Activated CD8-positive, alpha-beta memory T cell treated with anti-CD3 and anti-CD28 coated beads, Interleukin-2, amount 50 U/mL, for 1 hour (primary cell): ENCODE results near the gene CHD5.

Experiments used
- DNase-seq: peaks from one replicate; pipeline ENCODE4 v3.0.0-alpha.2; 2020; ENCODE audit errors: extremely low read depth

The CHD5 gene

GRCh38 chr1:6099787-6100765 lies 80.0 kb downstream of the CHD5 start:
- no peak for DNase-seq

- no peak for DNase-seq
These were observed 80.8 kb downstream of the CHD5 start for GRCh38 chr1:6099297-6099696.

GRCh38 chr1:6098303-6099215 lies 81.6 kb downstream of the CHD5 start:
- DNase-seq, result no peak

DNA sequence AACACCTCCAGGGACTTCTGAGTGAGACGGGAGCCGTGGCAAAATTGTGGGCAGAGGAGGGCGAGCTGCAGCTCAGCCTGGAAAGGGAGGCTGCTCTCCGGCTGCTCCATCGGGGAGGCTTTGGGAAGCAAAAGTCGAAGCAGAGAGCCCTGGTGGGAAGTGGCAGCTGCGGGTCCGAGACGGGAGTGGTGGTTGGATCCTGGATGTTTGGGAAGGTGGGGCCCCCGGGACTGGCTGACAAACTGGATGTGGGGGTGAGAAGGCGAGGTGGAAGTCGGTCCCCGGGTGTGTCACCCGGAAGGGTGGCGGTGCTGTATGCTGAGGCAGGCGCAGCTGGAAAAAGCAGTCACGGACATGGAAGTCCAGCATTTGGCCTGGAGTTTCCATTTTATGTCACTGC lies 82.3 kb downstream of the CHD5 start:
- no peak for DNase-seq

GRCh38 chr1:6097117-6097595 lies 83.0 kb downstream of the CHD5 start:
- no peak for DNase-seq

GRCh38 chr1:6096243-6097116 lies 83.6 kb downstream of the CHD5 start:
- no peak for DNase-seq

DNA sequence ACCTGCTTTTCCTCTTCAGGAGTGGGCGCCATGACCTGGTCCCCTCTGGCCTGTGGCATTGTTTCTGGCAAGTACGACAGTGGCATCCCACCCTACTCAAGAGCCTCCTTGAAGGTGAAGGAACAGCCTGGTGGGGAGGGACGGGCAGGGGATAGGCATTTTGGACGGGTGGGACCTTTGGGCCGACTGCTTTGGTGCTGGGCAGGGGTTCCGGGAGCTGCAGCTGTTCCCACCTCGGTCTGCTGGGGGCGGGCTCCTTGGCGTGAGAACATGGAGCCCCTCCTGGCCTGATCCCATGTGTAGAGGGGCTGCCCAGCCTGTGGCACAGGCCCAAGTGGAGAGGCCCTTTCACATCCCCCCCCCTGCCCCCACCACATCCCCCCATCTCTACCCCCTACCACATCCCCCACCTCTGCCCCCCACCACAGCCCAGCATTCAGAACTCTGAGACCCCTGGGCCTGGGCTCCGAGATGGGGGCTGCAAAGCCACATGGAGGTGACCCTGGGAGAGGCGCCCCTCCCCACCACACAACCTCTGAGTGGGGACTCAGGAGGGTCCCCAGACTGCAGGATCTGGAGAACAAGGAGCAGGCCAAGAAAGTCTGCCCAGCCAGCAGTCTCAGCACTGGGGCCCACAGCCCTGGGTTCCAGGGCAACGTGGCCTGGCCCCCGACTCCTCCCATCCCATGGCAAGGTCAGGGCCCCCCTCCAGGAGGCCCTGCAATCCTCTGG lies 84.4 kb downstream of the CHD5 start:
- no peak for DNase-seq

DNA sequence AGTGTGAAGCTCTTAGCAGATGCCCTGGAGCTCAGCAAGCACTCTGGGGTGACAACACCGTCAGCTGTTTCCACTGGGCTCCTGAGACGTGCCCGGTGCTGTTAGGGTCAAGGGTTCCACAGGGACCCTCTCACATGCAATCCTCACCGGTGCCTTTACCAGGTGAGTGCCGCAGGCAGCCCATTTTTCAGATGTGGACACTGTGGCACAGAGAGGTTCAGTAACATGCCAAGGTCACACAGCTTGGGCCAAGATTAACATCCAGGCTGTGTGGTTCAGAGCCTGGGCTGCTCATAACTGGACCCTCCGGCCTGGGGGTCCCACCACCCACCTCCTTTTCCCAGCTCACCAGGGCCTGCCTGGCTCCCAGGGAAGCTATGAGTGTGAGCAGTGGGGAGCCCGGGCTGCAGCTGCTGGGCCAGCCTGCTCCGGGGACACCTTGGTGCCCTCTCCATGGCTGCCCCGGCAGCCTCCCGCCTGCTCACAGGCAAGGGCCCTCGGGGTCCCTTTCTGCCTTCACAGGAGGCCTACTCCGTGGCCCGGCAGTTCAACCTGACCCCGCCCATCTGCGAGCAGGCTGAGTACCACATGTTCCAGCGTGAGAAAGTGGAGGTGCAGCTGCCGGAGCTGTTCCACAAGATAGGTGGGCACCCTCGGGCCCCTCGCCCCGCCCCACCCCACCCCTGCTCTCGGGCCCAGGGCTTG lies 85.2 kb downstream of the CHD5 start:
- no peak for DNase-seq

DNA sequence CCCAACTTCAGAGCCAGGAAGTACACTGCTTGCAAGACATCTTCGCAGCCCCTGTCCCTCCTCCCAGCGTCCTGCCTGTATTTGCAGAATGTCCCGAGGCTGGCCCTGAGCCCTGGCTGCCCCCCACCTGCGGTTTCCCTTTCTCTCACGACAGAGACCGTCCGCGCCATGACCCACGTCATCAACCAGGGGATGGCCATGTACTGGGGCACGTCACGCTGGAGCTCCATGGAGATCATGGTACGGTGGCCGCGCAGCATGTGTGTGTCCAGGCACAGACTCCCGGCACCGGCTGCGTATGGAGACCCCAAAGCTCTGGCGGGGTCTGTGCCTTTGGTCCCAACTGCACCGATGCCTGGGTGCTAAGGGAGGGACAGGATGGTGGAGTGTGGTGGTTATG lies 85.9 kb downstream of the CHD5 start:
- DNase-seq, result no peak

- DNase-seq, result no peak
These were observed 86.5 kb downstream of the CHD5 start for GRCh38 chr1:6093611-6094010.

DNA sequence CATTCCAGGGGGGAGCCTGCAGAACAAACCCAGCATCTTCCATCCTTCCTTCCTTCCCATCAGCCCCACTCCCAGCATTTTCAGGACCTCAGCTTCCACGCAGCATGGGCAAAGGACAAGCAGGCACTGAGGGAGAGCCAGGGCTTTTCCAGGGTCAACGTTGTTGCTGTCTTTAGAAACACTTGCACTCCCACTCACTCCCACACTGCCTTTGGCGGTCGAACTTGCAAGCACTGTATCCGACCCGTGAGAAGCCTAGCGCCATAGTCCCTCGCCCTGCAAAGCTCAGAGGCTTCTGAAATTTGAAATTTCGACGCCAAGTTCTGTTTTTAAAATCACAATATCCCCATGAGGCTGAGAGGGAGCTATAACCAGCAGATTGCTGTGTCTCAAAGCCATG lies 87.0 kb downstream of the CHD5 start:
- DNase-seq, result no peak

- DNase-seq, result no peak
These were observed 87.9 kb downstream of the CHD5 start for GRCh38 chr1:6092211-6092610.

DNA sequence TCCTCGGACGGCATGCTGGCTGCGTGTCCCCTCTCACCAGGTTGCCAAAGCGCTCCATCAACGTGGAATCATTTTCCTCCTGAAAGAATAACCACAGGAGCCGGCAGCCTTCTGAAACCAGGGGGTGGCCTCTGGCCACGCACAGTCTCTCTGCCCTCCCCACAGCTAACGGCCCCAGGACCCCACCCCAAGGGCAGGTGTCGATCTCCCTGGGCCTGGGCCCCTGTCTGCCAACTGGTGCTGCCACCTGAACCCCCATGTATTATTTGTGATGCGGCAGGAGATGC lies 88.4 kb downstream of the CHD5 start:
- no peak for DNase-seq

DNA sequence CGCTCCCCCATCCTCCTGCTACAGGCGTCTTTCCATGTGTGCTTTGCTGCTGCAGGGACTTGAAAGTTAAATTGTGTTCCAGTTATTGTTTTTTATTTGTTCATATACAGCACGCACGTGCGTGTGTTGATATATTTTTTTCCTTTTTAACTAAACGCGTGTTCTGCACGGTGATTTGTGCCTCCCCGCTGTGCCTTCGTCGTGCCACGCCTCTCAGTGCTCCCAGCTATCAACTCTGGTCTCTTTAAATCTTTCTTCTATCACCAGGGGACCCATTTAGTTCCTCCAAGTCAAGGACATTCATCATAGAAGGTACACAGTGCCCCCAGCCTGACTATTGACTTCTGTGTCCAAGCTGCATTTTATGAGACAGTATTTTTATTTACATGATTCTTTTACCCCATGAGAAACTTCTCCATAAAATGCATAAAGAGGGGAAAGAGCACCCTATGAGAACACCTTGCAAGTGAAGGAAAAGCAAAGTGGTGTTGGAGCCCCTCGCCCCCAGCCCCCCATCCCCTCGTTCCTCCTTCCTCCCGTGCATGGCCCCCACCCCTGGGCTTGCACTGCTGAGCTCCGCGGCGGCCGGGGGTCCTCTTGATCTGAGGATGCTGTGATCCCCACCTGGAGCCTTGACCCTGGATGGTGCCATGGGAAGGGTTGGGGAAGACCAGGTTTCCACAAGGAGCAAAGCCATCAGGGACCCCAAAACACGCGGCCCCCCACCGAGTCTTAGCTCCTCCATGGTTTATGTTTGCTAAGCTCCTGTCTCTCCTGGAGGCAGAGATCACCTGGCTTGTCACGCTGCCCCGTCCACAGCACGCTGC lies 88.9 kb downstream of the CHD5 start:
- DNase-seq, result no peak

- DNase-seq, result no peak
These were observed 89.8 kb downstream of the CHD5 start for GRCh38 chr1:6090288-6090687.

DNA sequence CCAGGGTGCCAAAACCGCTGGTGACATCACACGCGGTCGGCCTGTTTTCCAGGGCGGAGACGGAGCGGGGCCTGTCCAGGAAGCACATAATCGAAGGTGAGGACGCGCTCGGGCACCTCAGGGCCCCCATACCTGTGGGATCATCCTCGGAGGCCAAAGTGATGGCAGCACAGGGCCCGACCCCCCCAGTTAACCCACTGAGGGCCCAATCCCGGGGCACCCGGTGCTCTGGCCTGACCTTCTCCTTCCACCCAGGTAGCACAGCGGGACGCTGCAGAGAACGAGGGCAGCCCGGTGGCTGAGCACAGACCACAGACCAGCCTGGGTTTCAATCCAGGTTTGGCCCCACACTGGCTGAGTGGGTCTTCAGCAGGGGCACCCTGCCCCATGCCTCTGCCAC lies 91.2 kb downstream of the CHD5 start:
- no peak for DNase-seq

DNA sequence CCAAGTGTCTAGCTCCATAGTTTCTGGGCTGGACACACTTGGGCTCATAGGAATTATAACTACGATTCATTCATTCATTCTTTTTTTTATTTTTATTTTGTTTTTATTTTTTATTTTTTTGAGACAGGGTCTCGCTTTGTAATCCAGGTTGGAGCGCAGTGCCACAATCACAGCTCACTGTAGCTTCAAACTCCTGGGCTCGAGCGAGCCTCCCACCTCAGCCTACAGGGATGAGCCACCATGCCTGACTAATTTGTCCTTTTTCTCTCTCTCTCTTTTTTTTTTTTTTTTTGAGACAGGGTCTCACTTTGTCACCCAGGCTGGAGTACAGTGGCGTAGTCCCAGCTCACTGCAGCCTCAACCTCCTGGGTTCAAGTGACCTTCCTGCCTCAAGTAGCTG lies 92.2 kb downstream of the CHD5 start:
- no peak for DNase-seq

DNA sequence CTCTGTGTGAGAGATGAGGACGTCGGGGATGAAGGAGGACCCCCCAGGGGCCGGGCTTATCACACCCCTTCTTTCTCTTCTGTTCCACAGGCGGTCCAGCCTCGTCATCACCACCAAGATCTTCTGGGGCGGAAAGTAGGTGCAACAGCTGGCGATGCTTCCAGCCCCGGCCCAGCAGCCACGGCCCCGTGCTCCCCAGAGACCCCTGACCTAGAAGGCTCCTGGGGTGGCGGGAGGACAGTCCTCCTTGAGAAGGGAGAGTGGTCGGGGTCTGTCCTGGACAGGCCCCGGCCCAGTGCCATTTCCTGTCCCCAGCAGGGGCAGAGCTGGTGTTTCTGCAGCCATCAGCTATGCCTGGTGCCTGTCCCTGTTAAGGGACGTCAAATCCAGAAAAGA lies 92.7 kb downstream of the CHD5 start:
- no peak for DNase-seq

DNA sequence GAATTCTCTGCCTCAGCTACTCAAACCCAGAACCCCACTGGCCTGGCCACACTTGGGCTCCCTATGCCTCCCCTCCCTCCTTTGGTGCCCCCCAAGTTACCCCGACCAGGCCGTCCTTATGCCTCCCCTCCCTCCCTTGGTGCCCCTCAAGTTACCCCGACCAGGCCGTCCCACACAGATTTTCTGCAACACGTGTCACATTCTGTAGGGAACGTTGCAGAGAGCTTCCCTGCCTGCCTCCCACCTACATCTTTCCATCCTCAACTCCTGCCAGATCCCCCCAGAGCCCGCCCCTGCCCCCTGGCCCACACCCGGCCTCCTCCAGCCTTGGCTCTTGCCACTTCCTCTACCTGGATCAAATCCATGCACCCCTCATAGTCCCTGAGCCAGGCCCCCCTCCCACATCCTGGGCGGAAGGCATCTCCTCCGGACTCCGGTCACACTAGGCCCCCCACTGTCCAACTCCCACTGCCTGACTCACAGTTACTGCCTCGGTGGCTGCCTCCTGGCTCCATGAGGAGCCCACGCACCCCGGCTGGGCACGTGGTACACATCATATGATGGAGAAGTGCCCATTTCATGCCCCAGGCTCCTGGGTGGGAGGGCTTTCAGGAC lies 93.3 kb downstream of the CHD5 start:
- no peak for DNase-seq
